ENCODE data around the gene SGMS1. TPM values are rescaled to one million over a fixed set of nuclear protein-coding genes. Genes with fewer than 3 reads are reported as not detected.

The SGMS1 gene
- polyA plus RNA-seq, 1 donor from 2014 or later: 8.0 TPM

DNA sequence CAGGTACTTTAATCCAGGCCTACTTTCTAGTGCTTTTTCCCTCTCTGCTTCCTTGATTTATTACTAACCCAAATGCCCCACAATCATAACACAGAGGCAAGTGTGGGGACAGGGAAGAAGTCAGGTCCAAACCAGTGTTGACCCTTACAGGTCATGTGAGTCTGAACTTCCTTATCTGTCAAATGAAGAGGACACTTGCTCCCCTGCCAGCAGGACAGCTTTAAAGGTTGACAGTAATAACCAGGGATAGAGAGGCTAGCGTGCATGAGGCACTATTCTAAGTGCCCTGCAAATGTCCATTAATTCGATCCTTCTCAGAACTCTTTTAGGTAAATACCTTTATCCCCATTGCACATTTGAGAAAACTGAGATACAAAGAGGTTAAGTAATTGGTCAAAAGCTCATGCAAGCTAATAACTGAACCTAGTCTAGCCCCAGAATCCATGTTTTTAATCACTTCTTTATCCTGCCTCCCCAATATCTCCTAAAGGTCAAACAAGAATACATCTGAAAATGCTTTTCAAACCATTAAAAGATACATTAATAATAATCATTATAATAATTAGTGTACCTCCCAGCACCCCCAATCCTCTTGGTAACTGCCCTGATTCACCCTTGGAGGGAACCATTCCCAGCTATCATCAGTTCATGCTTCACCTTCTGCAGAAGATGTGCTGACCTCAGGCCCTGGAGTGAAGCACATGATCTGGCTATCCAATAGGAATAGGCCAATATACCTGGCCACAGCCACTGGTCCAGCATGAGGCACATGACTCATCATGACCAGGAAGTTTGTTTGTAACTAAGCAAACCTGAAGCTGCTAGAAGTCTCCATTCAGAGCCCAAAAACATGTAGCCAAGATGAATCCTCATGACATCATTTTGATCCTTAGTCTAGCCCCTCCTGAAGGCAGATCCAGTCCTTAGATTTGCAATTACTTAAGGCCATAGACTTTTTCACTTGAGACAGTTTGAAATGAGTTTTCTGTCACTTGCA is 40.7 kb downstream of the SGMS1 start:
- Histone ChIP-seq H3K9ac (ENCODE audit: low read length) (no peak overlapping the region), H3K4me3 (ENCODE audit: low read length) (no peak overlapping the region), H3K36me3 (ENCODE audit: insufficient read depth, low read length) (no peaks in the 10 kb centered on the region), H3K4me2 (ENCODE audit: low read length) (no peak overlapping the region), H3K9me2 (ENCODE audit: insufficient read depth, low read length) (no peaks in the 10 kb centered on the region), H3K9me3 (ENCODE audit: low read length) (no peaks in the 10 kb centered on the region), H4K20me1 (ENCODE audit: insufficient read depth) (no peaks in the 10 kb centered on the region), H3K79me2 (replicated peaks; ENCODE audit: insufficient read depth, low read length) (no peaks in the 10 kb centered on the region), H3K27ac (ENCODE audit: low read length) (no peak overlapping the region), H2AFZ (ENCODE audit: low read depth, low read length) (no peak overlapping the region), H3K27me3 (ENCODE audit: insufficient read depth, low read depth, low read length) (no peaks in the 10 kb centered on the region), H3F3A (ENCODE audit: insufficient read depth, low read length, poor library complexity, severe bottlenecking) (no peaks in the 10 kb centered on the region)
- TF ChIP-seq, protein P1, sequence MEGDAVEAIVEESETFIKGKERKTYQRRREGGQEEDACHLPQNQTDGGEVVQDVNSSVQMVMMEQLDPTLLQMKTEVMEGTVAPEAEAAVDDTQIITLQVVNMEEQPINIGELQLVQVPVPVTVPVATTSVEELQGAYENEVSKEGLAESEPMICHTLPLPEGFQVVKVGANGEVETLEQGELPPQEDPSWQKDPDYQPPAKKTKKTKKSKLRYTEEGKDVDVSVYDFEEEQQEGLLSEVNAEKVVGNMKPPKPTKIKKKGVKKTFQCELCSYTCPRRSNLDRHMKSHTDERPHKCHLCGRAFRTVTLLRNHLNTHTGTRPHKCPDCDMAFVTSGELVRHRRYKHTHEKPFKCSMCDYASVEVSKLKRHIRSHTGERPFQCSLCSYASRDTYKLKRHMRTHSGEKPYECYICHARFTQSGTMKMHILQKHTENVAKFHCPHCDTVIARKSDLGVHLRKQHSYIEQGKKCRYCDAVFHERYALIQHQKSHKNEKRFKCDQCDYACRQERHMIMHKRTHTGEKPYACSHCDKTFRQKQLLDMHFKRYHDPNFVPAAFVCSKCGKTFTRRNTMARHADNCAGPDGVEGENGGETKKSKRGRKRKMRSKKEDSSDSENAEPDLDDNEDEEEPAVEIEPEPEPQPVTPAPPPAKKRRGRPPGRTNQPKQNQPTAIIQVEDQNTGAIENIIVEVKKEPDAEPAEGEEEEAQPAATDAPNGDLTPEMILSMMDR (IDR thresholded peaks at IDR 0.05; ENCODE audit: poor library complexity, severe bottlenecking): no peak
- TF ChIP-seq POLR2AphosphoS5 (IDR thresholded peaks at IDR 0.05): no peak
- no peak for TF ChIP-seq RAD21 (conservative IDR thresholded peaks at IDR 0.05)
- no peak for TF ChIP-seq TAF1 (IDR thresholded peaks at IDR 0.05; ENCODE audit: low read depth)
- no peak for TF ChIP-seq MXI1 (conservative IDR thresholded peaks at IDR 0.05; ENCODE audit: poor library complexity, severe bottlenecking)
- no peak for TF ChIP-seq EP300 (conservative IDR thresholded peaks at IDR 0.05; ENCODE audit: poor library complexity, severe bottlenecking)
- TF ChIP-seq EZH2 (IDR thresholded peaks at IDR 0.05; ENCODE audit: borderline replicate concordance, insufficient read depth, low read length, poor library complexity, severe bottlenecking): no peak
- no peak for TF ChIP-seq SMC3 (conservative IDR thresholded peaks at IDR 0.05; ENCODE audit: poor library complexity)
- TF ChIP-seq, protein P2, sequence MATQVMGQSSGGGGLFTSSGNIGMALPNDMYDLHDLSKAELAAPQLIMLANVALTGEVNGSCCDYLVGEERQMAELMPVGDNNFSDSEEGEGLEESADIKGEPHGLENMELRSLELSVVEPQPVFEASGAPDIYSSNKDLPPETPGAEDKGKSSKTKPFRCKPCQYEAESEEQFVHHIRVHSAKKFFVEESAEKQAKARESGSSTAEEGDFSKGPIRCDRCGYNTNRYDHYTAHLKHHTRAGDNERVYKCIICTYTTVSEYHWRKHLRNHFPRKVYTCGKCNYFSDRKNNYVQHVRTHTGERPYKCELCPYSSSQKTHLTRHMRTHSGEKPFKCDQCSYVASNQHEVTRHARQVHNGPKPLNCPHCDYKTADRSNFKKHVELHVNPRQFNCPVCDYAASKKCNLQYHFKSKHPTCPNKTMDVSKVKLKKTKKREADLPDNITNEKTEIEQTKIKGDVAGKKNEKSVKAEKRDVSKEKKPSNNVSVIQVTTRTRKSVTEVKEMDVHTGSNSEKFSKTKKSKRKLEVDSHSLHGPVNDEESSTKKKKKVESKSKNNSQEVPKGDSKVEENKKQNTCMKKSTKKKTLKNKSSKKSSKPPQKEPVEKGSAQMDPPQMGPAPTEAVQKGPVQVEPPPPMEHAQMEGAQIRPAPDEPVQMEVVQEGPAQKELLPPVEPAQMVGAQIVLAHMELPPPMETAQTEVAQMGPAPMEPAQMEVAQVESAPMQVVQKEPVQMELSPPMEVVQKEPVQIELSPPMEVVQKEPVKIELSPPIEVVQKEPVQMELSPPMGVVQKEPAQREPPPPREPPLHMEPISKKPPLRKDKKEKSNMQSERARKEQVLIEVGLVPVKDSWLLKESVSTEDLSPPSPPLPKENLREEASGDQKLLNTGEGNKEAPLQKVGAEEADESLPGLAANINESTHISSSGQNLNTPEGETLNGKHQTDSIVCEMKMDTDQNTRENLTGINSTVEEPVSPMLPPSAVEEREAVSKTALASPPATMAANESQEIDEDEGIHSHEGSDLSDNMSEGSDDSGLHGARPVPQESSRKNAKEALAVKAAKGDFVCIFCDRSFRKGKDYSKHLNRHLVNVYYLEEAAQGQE (IDR thresholded peaks at IDR 0.05; ENCODE audit: borderline replicate concordance): no peak

DNA sequence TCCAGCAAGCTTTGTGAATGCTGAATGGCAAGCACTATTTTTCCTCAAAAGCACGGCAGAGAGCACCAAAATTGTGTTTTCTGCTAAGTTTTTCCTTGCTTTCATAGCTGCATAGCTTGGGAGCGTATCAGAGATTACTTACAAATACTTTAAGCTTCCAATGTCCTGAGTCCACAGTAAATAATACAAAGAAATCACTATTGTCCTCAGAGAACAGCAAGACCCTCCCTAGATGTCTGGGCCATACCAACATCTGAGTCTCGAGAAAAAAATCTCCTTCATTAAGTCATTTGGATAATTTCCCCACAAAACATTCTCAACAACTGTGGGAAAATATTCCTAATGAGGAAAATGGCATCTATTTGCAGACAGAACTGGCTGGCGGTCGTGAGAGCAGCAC is 41.7 kb downstream of the SGMS1 start:
- H3K9me3 ChIP-seq (ENCODE audit: low read length): no peaks in the 10 kb centered on the region
- no peak overlapping the region for H3K9ac ChIP-seq (ENCODE audit: low read length)
- no peaks in the 10 kb centered on the region for H3K79me2 ChIP-seq (replicated peaks; ENCODE audit: insufficient read depth, low read length)
- H4K20me1 ChIP-seq (ENCODE audit: insufficient read depth): no peaks in the 10 kb centered on the region
- H3K4me2 ChIP-seq (ENCODE audit: low read length): no peak overlapping the region
- no peak overlapping the region for H3K4me3 ChIP-seq (ENCODE audit: low read length)
- H3F3A ChIP-seq (ENCODE audit: insufficient read depth, low read length, poor library complexity, severe bottlenecking): no peaks in the 10 kb centered on the region
- no peaks in the 10 kb centered on the region for H3K9me2 ChIP-seq (ENCODE audit: insufficient read depth, low read length)
- H2AFZ ChIP-seq (ENCODE audit: low read depth, low read length): no peak overlapping the region
- no peaks in the 10 kb centered on the region for H3K27me3 ChIP-seq (ENCODE audit: insufficient read depth, low read depth, low read length)
- no peaks in the 10 kb centered on the region for H3K36me3 ChIP-seq (ENCODE audit: insufficient read depth, low read length)
- TF ChIP-seq SMC3 (conservative IDR thresholded peaks at IDR 0.05; ENCODE audit: poor library complexity) (no peak), EP300 (conservative IDR thresholded peaks at IDR 0.05; ENCODE audit: poor library complexity, severe bottlenecking) (no peak), RAD21 (conservative IDR thresholded peaks at IDR 0.05) (no peak), MXI1 (conservative IDR thresholded peaks at IDR 0.05; ENCODE audit: poor library complexity, severe bottlenecking) (no peak), TAF1 (IDR thresholded peaks at IDR 0.05; ENCODE audit: low read depth) (no peak), POLR2AphosphoS5 (IDR thresholded peaks at IDR 0.05) (no peak), EZH2 (IDR thresholded peaks at IDR 0.05; ENCODE audit: borderline replicate concordance, insufficient read depth, low read length, poor library complexity, severe bottlenecking) (no peak)
- TF ChIP-seq, protein P2 (IDR thresholded peaks at IDR 0.05; ENCODE audit: borderline replicate concordance): no peak
- TF ChIP-seq, protein P1 (IDR thresholded peaks at IDR 0.05; ENCODE audit: poor library complexity, severe bottlenecking): no peak
- no peak overlapping the region for H3K27ac ChIP-seq (ENCODE audit: low read length)

All from neural cell (in vitro differentiated cells).